Ovary (tissue), 9 donors: ENCODE measurements around the gene RGS1. TPM values are rescaled to one million over a fixed set of nuclear protein-coding genes. Genes with fewer than 3 reads are reported as not detected.

Experiments
- DNase-seq, 5 donors: peaks; one replicate each; pipeline ENCODE4 v3.0.0-alpha.2; 2019 to 2020
- H3K27ac ChIP-seq, 2 donors: fragments of 200-600 bp; one replicate each; pipeline versions ENCODE4 v1.5.1 to v1.8.0; 2019 to 2022
- H3K27me3 ChIP-seq: fragments of 200-600 bp; one replicate; pipeline ENCODE4 v1.8.0; 2022
- H3K36me3 ChIP-seq: fragments of 200-600 bp; sonication (generic); one replicate; pipeline ENCODE4 v1.5.1; 2019
- H3K4me1 ChIP-seq: one replicate; pipeline ENCODE4 v1.8.1; 2013; ENCODE audit warnings: mild to moderate bottlenecking, moderate library complexity; ENCODE audit not compliant: insufficient read depth
- H3K4me3 ChIP-seq: fragments of 200-600 bp; sonication (generic); one replicate; pipeline ENCODE4 v1.5.1; 2017
- H3K9me3 ChIP-seq, 2 donors: fragments of 200-600 bp in 1 of 2; sonication (generic) in 1 of 2; one replicate each; pipeline versions ENCODE4 v1.5.1 to v1.8.1; 2013 to 2019; ENCODE audit warnings: mild to moderate bottlenecking in 1 of 2, moderate library complexity in 1 of 2
- EP300 ChIP-seq: sonication (generic); formaldehyde crosslinking; IDR thresholded peaks from one replicate; pipeline ENCODE4 v1.6.1; 2017; ENCODE audit warnings: antibody characterized with exemption
- POLR2A ChIP-seq: fragments of 450-650 bp; IDR thresholded peaks from one replicate; pipeline ENCODE4 v1.6.1; 2017; ENCODE audit warnings: antibody characterized with exemption, mild to moderate bottlenecking, moderate library complexity
- WGBS, 3 donors: extraction: QIAGEN DNeasy Blood & Tissue Kit in 1 of 3; methylation state at CpG; one replicate each; pipeline versions ENCODE4 v1.1.5 to v1.1.7; 2013 to 2017; 5-methylcytosine and 5-hydroxymethylcytosine counted together
- intact Hi-C, 4 donors: fragments of 100-400 bp; cut with DNase I; formaldehyde crosslinking; loops; one replicate each; pipeline versions ENCODE4 v1.11.0 to v1.15.1; 2022 to 2023
- polyA plus RNA-seq, 2 donors: library from polyadenylated mRNA; stranded (reverse); fragments of 200-250 nt in 1 of 2; fragments of 350-450 nt in 1 of 2; fragmentation: Illumina TruSeq in 1 of 2; extraction: RNeasy Lipid Tissue Mini Kit (QIAGEN cat#74804) in 1 of 2; gene quantifications; one replicate each; pipeline ENCODE4 v1.2.3, GENCODE V29; 2013 to 2014
- total RNA-seq, 7 donors: library from RNA; depleted of rRNA in 2 of 7; stranded (reverse); fragments of >200 nt in 2 of 7; fragmentation: NEBNext Ultra II Directional in 3 of 7; extraction: Animal tissue kit (Norgen Biotek cat#: 25700) in 3 of 7; gene quantifications; one replicate each; pipeline versions ENCODE4 v1.1.0 to v1.2.4, GENCODE V29; 2016 to 2023
- TF ChIP-seq, protein P1 (sequence below), 3 donors: fragments of 450-650 bp in 2 of 3; fragments of 200-600 bp in 1 of 3; IDR thresholded peaks; one replicate each; pipeline versions ENCODE4 v1.5.1 to v1.8.0; 2016 to 2022; ENCODE audit warnings: antibody characterized with exemption in 3 of 3, mild to moderate bottlenecking in 1 of 3
- donor health status: DM: no; HTN: no; CAD: no; lungs with moderate emphysema.
- donor health status: DM: no; HTN: no; CAD: no.
- donor health status: Bipolar disorder and iron deficiency.
- donor health status: DM: yes; HTN: yes; CAD: no.
- donor health status: DM: no; HTN: no; CAD: no.
- donor health status: DM: yes; HTN: yes; CAD: no.

The RGS1 gene
- total and polyA plus RNA-seq, 9 donors = 7.5 to 129 (median 17.0) TPM

GRCh38 chr1:192629612-192630011 is 54.0 kb downstream of the RGS1 start:
- TF ChIP-seq POLR2A = no peak
- no peak for TF ChIP-seq EP300
- TF ChIP-seq, protein P1, sequence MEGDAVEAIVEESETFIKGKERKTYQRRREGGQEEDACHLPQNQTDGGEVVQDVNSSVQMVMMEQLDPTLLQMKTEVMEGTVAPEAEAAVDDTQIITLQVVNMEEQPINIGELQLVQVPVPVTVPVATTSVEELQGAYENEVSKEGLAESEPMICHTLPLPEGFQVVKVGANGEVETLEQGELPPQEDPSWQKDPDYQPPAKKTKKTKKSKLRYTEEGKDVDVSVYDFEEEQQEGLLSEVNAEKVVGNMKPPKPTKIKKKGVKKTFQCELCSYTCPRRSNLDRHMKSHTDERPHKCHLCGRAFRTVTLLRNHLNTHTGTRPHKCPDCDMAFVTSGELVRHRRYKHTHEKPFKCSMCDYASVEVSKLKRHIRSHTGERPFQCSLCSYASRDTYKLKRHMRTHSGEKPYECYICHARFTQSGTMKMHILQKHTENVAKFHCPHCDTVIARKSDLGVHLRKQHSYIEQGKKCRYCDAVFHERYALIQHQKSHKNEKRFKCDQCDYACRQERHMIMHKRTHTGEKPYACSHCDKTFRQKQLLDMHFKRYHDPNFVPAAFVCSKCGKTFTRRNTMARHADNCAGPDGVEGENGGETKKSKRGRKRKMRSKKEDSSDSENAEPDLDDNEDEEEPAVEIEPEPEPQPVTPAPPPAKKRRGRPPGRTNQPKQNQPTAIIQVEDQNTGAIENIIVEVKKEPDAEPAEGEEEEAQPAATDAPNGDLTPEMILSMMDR (IDR thresholded peaks at IDR 0.05) = no peak
- 66 to 75% (median 69%) methylated on average over 3 of the region's 3 CpGs for WGBS, 3 donors

More at GRCh38 chr1:192629612-192630011, 54.0 kb downstream of the RGS1 start:
- Histone ChIP-seq H3K27me3 (no peaks in the 10 kb centered on the region), H3K36me3 (no peaks in the 10 kb centered on the region), H3K9me3 (no peaks in the 10 kb centered on the region), H3K27ac (no peak overlapping the region), H3K4me1 (no peaks in the 10 kb centered on the region), H3K4me3 (no peak overlapping the region)
- intact Hi-C loops = no loop called here
- no peak for DNase-seq

Other genes starting within 250 kb of the RGS1 start
- gene RGS13, start 60.4 kb downstream of the RGS1 start, total RNA-seq = under 1 TPM in 2 of 7 donors, not detected in 5; 0.12 to 0.17 TPM
- gene RGS13, start 60.4 kb downstream of the RGS1 start, polyA plus RNA-seq = under 1 TPM; 0.29 to 0.78 TPM
- gene RGS2, start 233.3 kb downstream of the RGS1 start, total RNA-seq = 100 to 1,000 TPM in 3 of 7 donors, 10 to 100 TPM in 4; 31.0 to 247 (median 53.6) TPM
- 10 to 100 TPM; 56.4 to 80.4 TPM for gene RGS2, start 233.3 kb downstream of the RGS1 start, polyA plus RNA-seq